Right ventricle myocardium superior (tissue), 1 donor: ENCODE results near the gene GPBAR1. TPM values are rescaled to one million over a fixed set of nuclear protein-coding genes. Genes with fewer than 3 reads are reported as not detected.
A peak's percentile ranks its signal among the peaks of the same experiment; 100 is the strongest.
"Not testable (repeated sequence)": the region's sequence is repeated elsewhere in the genome, so short reads cannot be mapped to it uniquely, and the experiment has no call there.

Experiments used
- ATAC-seq: fragments of 200-7000 bp; cut with Tn5 transposase; one replicate; pipeline ENCODE4 v1.9.1; 2020; ENCODE audit warnings: mild to moderate bottlenecking; ENCODE audit not compliant: poor library complexity
- DNase-seq: peaks from one replicate; pipeline ENCODE4 v3.0.0-alpha.2; 2020
- intact Hi-C: fragments of 100-400 bp; cut with DNase I; formaldehyde crosslinking; loops from one replicate; pipeline ENCODE4 v1.11.2; 2022
- total RNA-seq: library from RNA; stranded (reverse); fragmentation: NEBNext Ultra II Directional; extraction: Animal tissue kit (Norgen Biotek cat#: 25700); gene quantifications from one replicate; pipeline ENCODE4 v1.2.1, GENCODE V29; 2021
- donor health status: DM: no; HTN: yes; CAD: no; lungs with severe emphysema.

The GPBAR1 gene
- total RNA-seq, 1 donor from 2014 or later: 1.8 TPM

DNA sequence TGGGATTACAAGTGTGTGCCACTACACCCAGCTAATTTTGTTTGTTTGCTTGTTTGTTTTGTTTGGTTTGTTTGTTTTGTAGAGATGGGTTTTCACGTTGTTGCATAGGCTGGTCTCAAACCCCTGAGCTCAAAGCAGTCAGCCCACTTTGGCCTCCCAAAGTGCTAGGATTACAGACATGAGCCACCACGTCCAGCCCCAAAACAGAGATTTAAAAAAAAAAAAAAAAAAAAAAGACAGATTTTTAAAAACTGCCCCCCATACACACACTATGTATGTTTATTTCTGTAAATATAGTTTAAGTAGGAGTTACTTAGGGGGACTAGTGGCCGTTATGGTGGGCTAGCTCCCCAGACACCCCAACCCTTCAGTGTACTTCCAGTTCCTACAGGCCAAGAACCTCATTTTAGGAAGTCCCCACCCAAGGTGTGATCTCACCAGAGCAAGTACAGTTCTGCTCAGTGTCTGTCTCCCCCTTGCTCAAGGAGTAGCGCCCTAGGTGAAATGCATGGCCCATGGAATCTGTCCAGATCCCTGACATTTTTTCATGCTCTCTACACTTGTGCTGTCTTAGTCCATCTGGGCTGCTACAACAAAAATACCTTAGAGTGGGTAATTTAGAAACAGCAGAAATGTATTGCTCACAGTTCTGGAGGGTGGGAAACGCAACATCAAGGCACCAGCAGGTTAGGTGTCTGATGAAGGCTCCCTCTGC lies 33.1 kb downstream of the GPBAR1 start:
- intact Hi-C loops: no loop called here
- DNase-seq (peak; percentile 23), ATAC-seq (no peak)

DNA sequence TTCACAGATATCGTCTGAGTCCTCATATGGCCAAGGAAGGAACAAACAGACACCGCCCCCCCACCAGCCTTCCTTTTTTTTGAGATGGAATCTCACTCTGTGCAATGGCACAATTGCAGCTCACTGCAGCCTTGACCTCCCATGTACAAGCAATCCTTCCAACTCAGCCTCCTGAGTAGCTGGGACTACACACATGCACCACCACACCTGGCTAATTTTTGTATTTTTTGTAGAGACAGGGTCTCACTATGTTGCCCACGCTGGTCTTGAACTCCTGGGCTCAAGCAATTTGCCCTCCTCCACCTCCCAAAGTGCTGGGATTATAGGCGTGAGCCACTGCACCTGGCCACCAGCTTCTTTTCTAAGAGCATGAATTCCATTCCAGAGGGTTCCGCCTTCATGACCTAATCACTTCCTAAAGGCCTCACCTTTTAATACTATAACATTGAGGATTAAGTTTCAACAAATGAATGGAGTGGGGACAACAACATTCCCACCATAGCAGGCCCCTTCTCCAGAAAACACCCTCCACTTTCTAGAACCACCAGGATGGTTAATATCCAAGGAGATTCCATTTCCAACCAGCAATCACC lies 33.7 kb downstream of the GPBAR1 start:
- intact Hi-C loops: no loop called here
- peak; percentile 45 for DNase-seq
- no peak for ATAC-seq

GRCh38 chr2:218295029-218295428 lies 34.2 kb downstream of the GPBAR1 start:
- DNase-seq: peak; percentile 18
- no peak for ATAC-seq
- intact Hi-C loops: no loop called here

GRCh38 chr2:218296200-218296599 lies 35.4 kb downstream of the GPBAR1 start:
- ATAC-seq (no peak), DNase-seq (no peak)
- intact Hi-C loops: no loop called here

DNA sequence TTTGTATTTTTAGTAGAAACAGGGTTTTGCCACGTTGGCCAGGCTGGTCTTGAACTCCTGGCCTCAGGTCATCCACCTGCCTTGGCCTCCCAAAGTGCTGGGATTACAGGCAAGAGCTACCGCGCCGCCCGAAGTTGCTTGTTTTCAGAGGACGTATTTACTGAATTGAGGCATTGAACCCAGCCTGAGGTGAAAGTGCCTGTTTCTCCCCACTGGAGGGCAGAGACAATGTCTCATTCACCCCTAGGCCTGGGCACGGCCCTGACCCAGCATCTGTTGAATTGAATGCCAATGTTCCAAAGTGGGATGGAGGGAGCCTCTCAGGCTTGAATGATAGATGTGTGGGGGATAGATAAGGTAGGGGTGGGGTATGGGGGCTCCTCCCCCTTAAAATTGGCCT lies 36.0 kb downstream of the GPBAR1 start:
- DNase-seq (peak; percentile 29), ATAC-seq (no peak)
- intact Hi-C loops: no loop called here

DNA sequence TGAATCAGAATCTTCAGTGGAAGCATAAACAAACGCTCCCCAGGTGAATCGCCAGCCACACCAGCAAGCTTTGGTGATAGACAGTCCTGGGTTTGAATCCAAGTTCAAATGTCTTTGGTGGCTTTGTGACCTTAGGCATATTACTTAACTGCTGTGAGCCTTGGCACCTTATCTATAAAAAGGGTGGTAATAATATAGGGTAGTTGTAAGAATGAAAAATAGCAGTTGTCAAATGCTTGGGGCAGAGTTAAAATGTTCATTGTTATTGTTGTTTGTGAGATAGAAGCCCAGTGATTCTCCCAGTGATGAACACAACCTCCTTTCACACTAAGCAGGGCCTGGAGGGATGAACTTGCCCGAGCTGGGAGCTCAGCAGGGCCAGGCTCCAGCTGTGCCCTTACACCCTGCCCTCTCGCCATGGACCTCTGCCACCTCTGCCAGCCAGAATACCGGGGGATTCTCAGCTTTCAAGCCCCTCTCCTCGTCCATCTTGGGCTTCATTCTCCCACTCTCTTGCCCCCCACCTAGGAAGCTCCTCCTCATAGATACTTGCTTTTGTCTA lies 37.6 kb downstream of the GPBAR1 start:
- ATAC-seq (no peak), DNase-seq (peak; percentile 10)
- intact Hi-C loops: no loop called here

GRCh38 chr2:218300141-218300540 lies 39.3 kb downstream of the GPBAR1 start:
- intact Hi-C loops: loop anchor here (5.0 kb wide), 2 partner anchors 57 to 167 kb away; partner anchors contain the start of gene CATIP
- DNase-seq: no peak
- ATAC-seq: no peak

- intact Hi-C loops: loop anchor here (5.0 kb wide), 2 partner anchors 56 to 166 kb away; partner anchors contain the start of gene CATIP
- peak; percentile 90 for ATAC-seq
These were observed 40.5 kb downstream of the GPBAR1 start for GRCh38 chr2:218301176-218301819.

DNA sequence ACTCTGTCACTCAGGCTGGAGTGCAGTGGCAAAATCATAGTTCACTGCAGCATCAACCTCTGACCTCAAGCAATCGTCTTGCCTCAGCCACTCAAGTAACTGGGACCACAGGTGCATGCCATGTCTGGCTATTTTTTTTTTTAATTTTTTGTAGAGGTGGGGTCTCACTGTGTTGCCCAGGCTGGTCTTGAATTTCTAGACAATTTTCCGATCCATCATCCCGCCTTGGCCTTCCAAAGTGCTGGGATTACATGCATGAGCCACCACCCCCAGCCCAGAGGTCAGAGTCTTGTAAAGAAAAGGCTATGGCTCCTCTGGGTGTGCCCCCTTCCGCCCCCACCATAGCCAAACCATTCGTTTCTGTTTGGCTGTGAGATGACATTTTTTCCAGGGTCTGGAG lies 44.6 kb downstream of the GPBAR1 start:
- intact Hi-C loops: no loop called here
- no peak for ATAC-seq
- peak; percentile 15 for DNase-seq

More at GRCh38 chr2:218301176-218301819, 40.5 kb downstream of the GPBAR1 start:
- peak; percentile 81 for DNase-seq

- intact Hi-C loops: no loop called here
- peak; percentile 24 for DNase-seq
- no peak for ATAC-seq
These were observed 45.5 kb downstream of the GPBAR1 start for GRCh38 chr2:218306184-218306920.

- DNase-seq (peak; percentile 31), ATAC-seq (peak; percentile 85)
- intact Hi-C loops: no loop called here
These were observed 46.7 kb downstream of the GPBAR1 start for GRCh38 chr2:218307415-218308090.

- intact Hi-C loops: no loop called here
- ATAC-seq (no peak), DNase-seq (no peak)
These were observed 50.2 kb downstream of the GPBAR1 start for GRCh38 chr2:218310853-218311540.

DNA sequence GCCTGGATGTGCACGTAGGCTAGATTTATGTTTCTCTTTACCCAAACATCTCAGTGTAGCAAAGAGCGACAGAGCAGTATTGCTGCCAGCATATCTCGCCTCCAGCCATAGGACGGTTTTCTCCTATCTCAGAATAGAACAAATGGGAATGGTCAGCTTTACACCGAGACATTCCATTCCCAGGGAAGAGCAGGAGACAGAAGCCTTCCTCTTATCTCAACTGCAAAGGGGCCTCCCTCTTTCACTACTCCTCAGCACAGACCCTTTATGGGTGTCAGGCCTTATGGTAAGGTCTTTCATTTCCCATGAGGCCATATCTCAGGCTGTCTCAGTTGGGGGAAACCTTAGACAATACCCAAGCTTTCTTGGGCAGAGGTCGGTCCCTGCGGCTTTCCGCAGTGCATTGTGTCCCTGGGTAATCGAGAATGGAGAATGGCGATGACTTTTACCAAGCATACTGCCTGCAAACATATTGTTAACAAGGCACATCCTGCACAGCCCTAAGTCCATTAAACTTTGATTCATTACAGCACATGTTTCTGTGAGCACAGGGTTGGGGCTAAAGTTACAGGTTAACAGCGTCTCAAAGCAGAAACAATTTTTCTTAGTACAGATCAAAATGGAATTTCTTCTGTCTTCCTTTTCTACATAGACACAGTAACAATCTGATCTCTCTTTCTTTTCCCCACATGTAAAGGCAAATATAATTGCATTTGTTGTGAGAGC lies 50.9 kb downstream of the GPBAR1 start:
- intact Hi-C loops, ATAC-seq: not testable (repeated sequence)
- peak; percentile 30 for DNase-seq

GRCh38 chr2:218312267-218312756 lies 51.5 kb downstream of the GPBAR1 start:
- peak; percentile 22 for ATAC-seq
- intact Hi-C loops: no loop called here

GRCh38 chr2:218313356-218313755 lies 52.5 kb downstream of the GPBAR1 start:
- DNase-seq (peak; percentile 6), ATAC-seq (no peak)
- intact Hi-C loops: no loop called here

More at GRCh38 chr2:218312267-218312756, 51.5 kb downstream of the GPBAR1 start:
- DNase-seq: peak; percentile 0
